Stimulated activated naive CD4-positive, alpha-beta T cell (primary cell): ENCODE measurements around the gene DOCK10.
A peak's percentile ranks its signal among the peaks of the same experiment; 100 is the strongest.

Source experiments
- DNase-seq, 6 experiments: peaks; one replicate each; lab custom pipeline; 2025; lab: John Stamatoyannopoulos, UW

Gene DOCK10

GRCh38 chr2:225041207-225041850, 939 bp downstream of the DOCK10 start:
- DNase-seq = peak; percentile 43 to 60 (median 54)

- DNase-seq = peak in 1 of 6 experiments; percentile 45
Measured at GRCh38 chr2:225040856-225041206, 1.4 kb downstream of the DOCK10 start.

GRCh38 chr2:225040142-225040541, 2.1 kb downstream of the DOCK10 start:
- no peak for DNase-seq

GRCh38 chr2:225038231-225038523, 4.1 kb downstream of the DOCK10 start:
- no peak for DNase-seq

- no peak for DNase-seq
Measured at GRCh38 chr2:225037415-225038230, 4.6 kb downstream of the DOCK10 start.

- DNase-seq = no peak
Measured at GRCh38 chr2:225036431-225036830, 5.8 kb downstream of the DOCK10 start.

- DNase-seq = no peak
Measured at GRCh38 chr2:225033440-225034318, 8.6 kb downstream of the DOCK10 start.

GRCh38 chr2:225032246-225032645, 10.0 kb downstream of the DOCK10 start:
- DNase-seq = no peak

GRCh38 chr2:225031599-225031998, 10.7 kb downstream of the DOCK10 start:
- no peak for DNase-seq

GRCh38 chr2:225030893-225031292, 11.4 kb downstream of the DOCK10 start:
- no peak for DNase-seq

GRCh38 chr2:225030203-225030602, 12.1 kb downstream of the DOCK10 start:
- no peak for DNase-seq

GRCh38 chr2:225028572-225028971, 13.7 kb downstream of the DOCK10 start:
- DNase-seq = no peak

- DNase-seq = no peak
Measured at GRCh38 chr2:225027061-225027762, 15.1 kb downstream of the DOCK10 start.

- DNase-seq = peak in 3 of 6 experiments; percentile 9 to 14 (median 10)
Measured at GRCh38 chr2:225025917-225026571, 16.2 kb downstream of the DOCK10 start.

GRCh38 chr2:225022188-225022587, 20.1 kb downstream of the DOCK10 start:
- no peak for DNase-seq

GRCh38 chr2:225020168-225020849, 22.0 kb downstream of the DOCK10 start:
- DNase-seq = no peak

- no peak for DNase-seq
Measured at GRCh38 chr2:225019105-225019504, 23.2 kb downstream of the DOCK10 start.

GRCh38 chr2:225017713-225018112, 24.6 kb downstream of the DOCK10 start:
- DNase-seq = no peak

GRCh38 chr2:225017098-225017685, 25.1 kb downstream of the DOCK10 start:
- DNase-seq = no peak
